ENCODE results near the gene PSRC1. TPM values are rescaled to one million over a fixed set of nuclear protein-coding genes. Genes with fewer than 3 reads are reported as not detected.

The PSRC1 gene
- total and polyA plus RNA-seq, 2 donors (not counting 3 experiments of a cell fraction or from before 2014, with no cell fraction given): 25.0 to 29.3 TPM

- no peak for DNase-seq (ENCODE audit: low read depth, low spot score)
- Histone ChIP-seq H3K27me3 (ENCODE audit: control insufficient read depth in 2 of 2, insufficient read depth in 2 of 2, low read length in 2 of 2) (peaks cover 3 to 10% of the 10 kb centered on the region in 2 experiments), H3K36me3 (ENCODE audit: control insufficient read depth in 2 of 2, extremely low read depth in 1 of 2, insufficient read depth in 2 of 2, low read length in 2 of 2) (no peaks in the 10 kb centered on the region), H3K4me2 (ENCODE audit: insufficient read depth, low read length) (no peak overlapping the region), H4K20me1 (replicated peaks; ENCODE audit: control insufficient read depth, extremely low read depth, insufficient read depth, low read length) (no peaks in the 10 kb centered on the region), H3K4me3 (replicated peaks in 1 of 3; ENCODE audit: insufficient read depth in 1 of 3, low read depth in 1 of 3, low read length in 3 of 3) (no peak overlapping the region), H3K9ac (replicated peaks; ENCODE audit: extremely low read depth, insufficient read depth, low read length) (no peak overlapping the region), H2AFZ (ENCODE audit: low read depth, low read length) (no peak overlapping the region), H3K79me2 (ENCODE audit: control insufficient read depth, insufficient read depth, low read length) (no peaks in the 10 kb centered on the region), H3K9me1 (replicated peaks; ENCODE audit: control insufficient read depth, extremely low read depth, insufficient read depth, low read length) (no peaks in the 10 kb centered on the region), H3K4me1 (ENCODE audit: control insufficient read depth, extremely low read depth, insufficient read depth, low read length) (no peaks in the 10 kb centered on the region), H3K27ac (ENCODE audit: insufficient read depth, low read depth, low read length) (no peak overlapping the region), H3K9me3 (replicated peaks; ENCODE audit: control insufficient read depth, insufficient read depth, low read length) (no peaks in the 10 kb centered on the region)
- TF ChIP-seq POLR2A (IDR thresholded peaks at IDR 0.05; ENCODE audit: low read depth, low read length) (no peak), POLR2AphosphoS5 (IDR thresholded peaks at IDR 0.05; ENCODE audit: insufficient read depth, low read depth, low read length) (no peak), JUN (IDR thresholded peaks at IDR 0.05; ENCODE audit: borderline replicate concordance, insufficient read depth, insufficient read length, low read depth) (no peak), MYC (IDR thresholded peaks at IDR 0.05; ENCODE audit: low read depth, low read length) (no peak), FOS (IDR thresholded peaks at IDR 0.05; ENCODE audit: borderline replicate concordance, insufficient read depth, low read length) (no peak), MAX (IDR thresholded peaks at IDR 0.05; ENCODE audit: insufficient read depth, insufficient read length) (no peak), GATA2 (IDR thresholded peaks at IDR 0.05; ENCODE audit: insufficient read depth, insufficient read length, low read depth, low read length) (no peak), EZH2 (IDR thresholded peaks at IDR 0.05; ENCODE audit: borderline replicate concordance, low read depth, low read length, severe bottlenecking) (no peak), CTCF (IDR thresholded peaks at IDR 0.05; ENCODE audit: extremely low read depth in 1 of 2, insufficient read depth in 1 of 2, low read depth in 1 of 2, low read length in 2 of 2) (no peak)
- BruUV-seq (replicated peaks): no TSS peak
- no peak for FAIRE-seq
- dilution Hi-C loops (cut with MboI; ENCODE audit: extremely low pct_ligation_motif_present, low sequenced_read_pairs): no loop called here
- POLR2A ChIA-PET: no interaction called here
- intact Hi-C loops (cut with micrococcal nuclease): no loop called here
- CTCF ChIA-PET: interaction anchor here (1.4 to 2.1 kb wide), 5 partner anchors 11 to 280 kb away, joined by 3 to 6 read pairs (median 4); no protein-coding TSS in a partner anchor
Measured at GRCh38 chr1:109252167-109252892, 30.6 kb downstream of the PSRC1 start.

Data from endothelial cell of umbilical vein (primary cell).